AG04449 (cell line): ENCODE results near the gene PIPOX.

Experiments used
- CTCF ChIA-PET: fragments of 350-600 bp; formaldehyde crosslinking; extraction: SDS; loops from one replicate; lab custom pipeline; 2021; ENCODE audit warnings: antibody characterized with exemption; lab: Yijun Ruan, JAX
- POLR2A ChIA-PET: fragments of 400-600, 350-600 bp; formaldehyde crosslinking; extraction: SDS; loops from one replicate; lab custom pipeline; 2020; ENCODE audit warnings: antibody characterized with exemption, inconsistent platforms; lab: Yijun Ruan, JAX
- DNase-seq: peaks from one replicate; pipeline ENCODE4 v3.0.0-alpha.2; 2010; ENCODE audit warnings: low read depth, low spot score
- H3K4me3 ChIP-seq: 2 replicates; pipeline ENCODE4 v1.5.1; 2011; ENCODE audit warnings: low read depth, mild to moderate bottlenecking, control low read depth, low read length
- CTCF ChIP-seq: IDR thresholded peaks from one replicate; pipeline ENCODE4 v1.5.1; 2011; ENCODE audit warnings: mild to moderate bottlenecking, moderate library complexity, low read length, control low read depth, inconsistent platforms; ENCODE audit not compliant: insufficient read depth; ENCODE audit errors: missing control alignments

PIPOX gene

GRCh38 chr17:29048440-29049368 is 5.8 kb downstream of the PIPOX start:
- CTCF ChIA-PET: interaction anchor here (1.0 to 2.9 kb wide), 8 partner anchors 15 to 163 kb away, joined by 3 to 12 read pairs (median 3); no protein-coding TSS in a partner anchor
- POLR2A ChIA-PET: interaction anchor here (1.3 kb wide), 1 partner anchor 8 kb away, joined by 4 read pairs; no protein-coding TSS in a partner anchor
- no peak overlapping the region for H3K4me3 ChIP-seq
- TF ChIP-seq CTCF: no peak
- DNase-seq: no peak

GRCh38 chr17:29049541-29050145 is 6.7 kb downstream of the PIPOX start:
- POLR2A ChIA-PET: interaction anchor here (1.3 kb wide), 1 partner anchor 9 kb away, joined by 4 read pairs; no protein-coding TSS in a partner anchor
- DNase-seq: no peak
- H3K4me3 ChIP-seq: no peak overlapping the region
- CTCF ChIA-PET: interaction anchor here (1.0 to 2.9 kb wide), 5 partner anchors 63 to 162 kb away, joined by 3 to 12 read pairs (median 4); no protein-coding TSS in a partner anchor
- no peak for TF ChIP-seq CTCF

- no peak overlapping the region for H3K4me3 ChIP-seq
- ChIA-PET POLR2A (no interaction called here), CTCF (interaction anchor here (0.8 to 2.9 kb wide), 6 partner anchors 62 to 162 kb away, joined by 3 to 12 read pairs (median 4); no protein-coding TSS in a partner anchor)
- DNase-seq: no peak
- TF ChIP-seq CTCF: no peak
These were observed 7.2 kb downstream of the PIPOX start for GRCh38 chr17:29050176-29050575.

GRCh38 chr17:29051194-29051593 is 8.3 kb downstream of the PIPOX start:
- no peak for TF ChIP-seq CTCF
- ChIA-PET POLR2A (no interaction called here), CTCF (interaction anchor here (0.8 to 1.1 kb wide), 2 partner anchors 16 to 86 kb away, joined by 3 read pairs; no protein-coding TSS in a partner anchor)
- no peak overlapping the region for H3K4me3 ChIP-seq
- DNase-seq: no peak

GRCh38 chr17:29051731-29052130 is 8.8 kb downstream of the PIPOX start:
- no peak overlapping the region for H3K4me3 ChIP-seq
- ChIA-PET CTCF (interaction anchor here (1.1 kb wide), 1 partner anchor 15 kb away, joined by 3 read pairs; no protein-coding TSS in a partner anchor), POLR2A (no interaction called here)
- TF ChIP-seq CTCF: no peak
- no peak for DNase-seq
